Fibroblast of villous mesenchyme (primary cell): Measurements from ENCODE around the gene EML1. TPM values are rescaled to one million over a fixed set of nuclear protein-coding genes. Genes with fewer than 3 reads are reported as not detected.

Experiments
- DNase-seq: peaks from one replicate; pipeline ENCODE4 v3.0.0-alpha.2; 2010; ENCODE audit warnings: low read depth
- H3K4me3 ChIP-seq: 2 replicates; pipeline ENCODE4 v1.5.1; 2011; ENCODE audit warnings: low read depth, mild to moderate bottlenecking, low read length
- CTCF ChIP-seq: IDR thresholded peaks from 2 replicates; pipeline ENCODE4 v1.5.1; 2012; ENCODE audit warnings: low read depth, mild to moderate bottlenecking, low read length; ENCODE audit not compliant: insufficient read depth
- total RNA-seq: library from RNA; depleted of rRNA; stranded (reverse); fragments of >200 nt; gene quantifications from 2 replicates; pipeline ENCODE4 v1.2.3, GENCODE V29; 2012

EML1 gene
- total RNA-seq, 1 donor: 34.5 TPM

DNA sequence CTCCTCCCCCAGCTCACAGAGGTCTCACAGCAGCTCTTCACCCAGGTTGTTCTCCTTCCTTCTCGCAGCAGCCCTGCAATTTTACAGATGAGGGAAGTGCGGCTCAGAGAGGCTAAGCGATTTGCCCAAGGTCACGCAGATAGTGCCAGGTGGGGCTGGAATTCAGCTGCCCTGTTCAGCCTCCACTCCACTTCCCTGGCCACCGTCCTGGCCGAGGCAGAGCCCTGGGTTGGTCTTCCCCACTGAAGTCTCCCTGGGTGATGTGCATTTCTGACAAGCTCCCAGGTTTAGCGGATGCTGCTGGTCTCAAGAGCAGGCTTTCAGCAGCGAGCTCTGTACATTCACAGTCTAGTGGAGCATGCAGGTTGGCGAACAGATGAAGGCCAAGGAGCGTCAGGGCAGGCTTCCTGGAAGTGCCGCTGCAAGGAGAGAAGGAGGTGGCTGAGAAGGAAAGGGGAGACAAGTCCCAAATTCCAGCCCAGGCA, 28.9 kb upstream of the EML1 start:
- no peak for DNase-seq
- H3K4me3 ChIP-seq: no peak overlapping the region

GRCh38 chr14:99768381-99768780, 24.8 kb upstream of the EML1 start:
- no peak for TF ChIP-seq CTCF
- no peak overlapping the region for H3K4me3 ChIP-seq
- DNase-seq: no peak

More for the DNA sequence above, 28.9 kb upstream of the EML1 start:
- no peak for TF ChIP-seq CTCF

GRCh38 chr14:99769123-99769522, 24.1 kb upstream of the EML1 start:
- DNase-seq: no peak
- no peak for TF ChIP-seq CTCF
- no peak overlapping the region for H3K4me3 ChIP-seq

DNA sequence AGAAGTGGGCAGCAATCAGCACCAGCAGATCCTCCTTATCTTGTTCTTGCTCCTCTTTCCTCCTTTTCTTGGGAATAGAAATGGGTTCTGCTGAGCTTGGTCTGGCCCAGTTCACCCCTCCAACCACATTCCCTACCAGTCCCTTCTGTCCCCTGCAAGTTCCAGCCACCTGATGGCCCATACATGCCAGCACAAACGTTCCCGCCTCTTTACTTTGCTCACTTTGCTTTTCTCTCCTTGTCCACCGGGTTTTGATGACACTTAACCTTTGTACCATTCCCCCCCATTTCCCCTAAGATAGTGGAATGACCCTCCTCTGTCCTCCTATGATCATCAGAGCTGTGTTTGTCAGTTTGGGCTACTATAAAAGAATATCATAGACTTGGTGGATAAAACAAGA, 23.4 kb upstream of the EML1 start:
- no peak overlapping the region for H3K4me3 ChIP-seq
- DNase-seq: no peak
- no peak for TF ChIP-seq CTCF

GRCh38 chr14:99772371-99773283, 20.6 kb upstream of the EML1 start:
- no peak for DNase-seq
- no peak overlapping the region for H3K4me3 ChIP-seq
- TF ChIP-seq CTCF: no peak

DNA sequence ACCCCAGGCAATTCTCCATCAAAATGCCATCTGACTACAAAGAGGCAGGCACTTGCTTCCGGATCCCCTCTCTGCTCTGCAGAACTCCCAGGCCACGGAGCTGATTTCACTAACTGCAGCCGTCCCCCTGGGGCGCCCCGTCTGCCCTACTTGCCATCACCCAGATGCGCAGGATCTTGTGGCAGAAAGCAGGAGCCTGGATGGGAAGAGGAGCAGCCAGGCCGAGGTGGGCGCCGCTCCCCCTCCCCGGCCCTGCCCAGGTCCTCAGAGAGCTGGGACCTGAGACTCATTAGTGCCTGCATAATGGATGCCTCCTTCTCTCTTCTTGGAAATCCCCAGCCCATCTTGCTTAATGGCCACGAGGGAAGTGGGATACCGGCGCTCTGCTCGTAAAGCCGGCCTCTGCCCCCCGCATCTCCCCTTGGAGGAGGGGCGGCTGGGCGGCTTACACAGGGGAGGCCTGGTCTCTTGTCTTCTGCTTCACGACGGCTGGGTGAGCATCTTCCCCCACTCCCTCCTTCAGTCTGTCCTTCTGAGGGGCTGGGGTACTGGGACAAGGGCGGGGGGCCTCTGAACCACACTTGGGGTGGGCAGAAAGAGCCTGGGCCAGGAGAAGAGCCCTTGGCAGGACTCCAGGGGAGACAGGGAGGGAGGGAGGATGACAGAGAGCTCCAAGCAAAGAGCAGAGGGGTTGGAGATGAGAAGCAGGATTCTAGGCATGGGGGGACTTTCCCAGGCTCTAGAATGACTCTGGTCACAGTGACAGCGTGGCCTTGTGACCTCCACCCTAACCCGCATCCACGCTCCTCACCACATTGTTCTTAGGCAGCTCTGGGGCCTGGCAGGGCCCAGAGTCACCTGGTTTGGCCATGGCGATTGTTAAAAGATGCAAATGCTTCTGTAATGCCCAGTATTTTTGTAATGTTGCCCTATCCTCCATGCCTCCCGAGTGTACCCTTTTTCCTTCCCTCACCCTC, 19.4 kb upstream of the EML1 start:
- H3K4me3 ChIP-seq: no peak overlapping the region
- DNase-seq: no peak
- no peak for TF ChIP-seq CTCF
